ENCODE results near the gene HJV. TPM values are rescaled to one million over a fixed set of nuclear protein-coding genes. Genes with fewer than 3 reads are reported as not detected.
A peak's percentile ranks its signal among the peaks of the same experiment; 100 is the strongest.

HJV gene
- total RNA-seq, 1 donor from 2014 or later = not detected

DNA sequence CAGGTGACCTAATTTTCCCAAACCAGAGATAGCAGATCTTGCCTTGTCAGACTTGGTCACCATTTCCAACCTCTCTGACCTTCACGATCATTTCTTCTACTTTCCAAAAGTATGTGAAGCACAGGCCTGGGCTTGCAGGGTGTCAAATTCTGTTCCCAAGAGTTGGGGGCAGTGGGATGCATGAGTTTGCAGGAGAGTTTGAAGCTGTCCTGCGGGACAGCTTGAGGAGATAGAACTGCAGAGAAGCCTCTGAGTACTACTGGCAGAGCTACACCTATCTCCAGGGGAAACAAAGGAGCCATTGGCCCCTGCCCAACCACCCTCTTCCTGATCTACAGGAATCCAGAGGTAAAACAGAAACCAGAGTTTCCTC lies 36.4 kb downstream of the HJV start:
- H3K36me3 Mint-ChIP-seq (ENCODE audit: low read depth) = no peaks in the 10 kb centered on the region
- H3K27me3 Mint-ChIP-seq (ENCODE audit: low read depth) = no peaks in the 10 kb centered on the region
- no peaks in the 10 kb centered on the region for H3K9me3 Mint-ChIP-seq
- intact Hi-C loops (cut with micrococcal nuclease) = no loop called here
- H3K27ac Mint-ChIP-seq = peak overlapping the region; percentile 56
- H3K4me1 Mint-ChIP-seq (ENCODE audit: low read depth) = peaks cover 52% of the 10 kb centered on the region
- no peak for DNase-seq (ENCODE audit: low spot score)
- peak overlapping the region; percentile 19 for H3K4me3 Mint-ChIP-seq (ENCODE audit: low read depth)

- no peaks in the 10 kb centered on the region for H3K27me3 Mint-ChIP-seq (ENCODE audit: low read depth)
- no peaks in the 10 kb centered on the region for H3K36me3 Mint-ChIP-seq (ENCODE audit: low read depth)
- DNase-seq (ENCODE audit: low spot score) = no peak
- peak overlapping the region; percentile 56 for H3K27ac Mint-ChIP-seq
- H3K4me1 Mint-ChIP-seq (ENCODE audit: low read depth) = peaks cover 52% of the 10 kb centered on the region
- H3K4me3 Mint-ChIP-seq (ENCODE audit: low read depth) = peak overlapping the region; percentile 19
- intact Hi-C loops (cut with micrococcal nuclease) = no loop called here
- no peaks in the 10 kb centered on the region for H3K9me3 Mint-ChIP-seq
Observed at GRCh38 chr1:145983960-145984830, 37.3 kb downstream of the HJV start.

- Mint-ChIP-seq H3K4me3 (ENCODE audit: low read depth) (no peak overlapping the region), H3K27me3 (ENCODE audit: low read depth) (no peaks in the 10 kb centered on the region), H3K27ac (peak overlapping the region; percentile 13), H3K9me3 (no peaks in the 10 kb centered on the region), H3K36me3 (ENCODE audit: low read depth) (no peaks in the 10 kb centered on the region), H3K4me1 (ENCODE audit: low read depth) (peaks cover 47% of the 10 kb centered on the region)
- DNase-seq (ENCODE audit: low spot score) = no peak
- intact Hi-C loops (cut with micrococcal nuclease) = no loop called here
Observed at GRCh38 chr1:145983206-145983675, 38.3 kb downstream of the HJV start.

- no peaks in the 10 kb centered on the region for H3K36me3 Mint-ChIP-seq (ENCODE audit: low read depth)
- intact Hi-C loops (cut with micrococcal nuclease) = no loop called here
- H3K9me3 Mint-ChIP-seq = no peaks in the 10 kb centered on the region
- H3K4me3 Mint-ChIP-seq (ENCODE audit: low read depth) = no peak overlapping the region
- peak overlapping the region; percentile 36 for H3K27ac Mint-ChIP-seq
- peaks cover 47% of the 10 kb centered on the region for H3K4me1 Mint-ChIP-seq (ENCODE audit: low read depth)
- H3K27me3 Mint-ChIP-seq (ENCODE audit: low read depth) = no peaks in the 10 kb centered on the region
- DNase-seq (ENCODE audit: low spot score) = no peak
Observed at GRCh38 chr1:145982010-145982723, 39.4 kb downstream of the HJV start.

- Mint-ChIP-seq H3K27ac (no peak overlapping the region), H3K9me3 (no peaks in the 10 kb centered on the region), H3K27me3 (ENCODE audit: low read depth) (no peaks in the 10 kb centered on the region), H3K36me3 (ENCODE audit: low read depth) (no peaks in the 10 kb centered on the region), H3K4me1 (ENCODE audit: low read depth) (peaks cover 41% of the 10 kb centered on the region), H3K4me3 (ENCODE audit: low read depth) (no peak overlapping the region)
- no peak for DNase-seq (ENCODE audit: low spot score)
- intact Hi-C loops (cut with micrococcal nuclease) = no loop called here
Observed at GRCh38 chr1:145980457-145980994, 41.0 kb downstream of the HJV start.

- Mint-ChIP-seq H3K27me3 (ENCODE audit: low read depth) (no peaks in the 10 kb centered on the region), H3K27ac (no peak overlapping the region), H3K4me3 (ENCODE audit: low read depth) (no peak overlapping the region), H3K36me3 (ENCODE audit: low read depth) (no peaks in the 10 kb centered on the region), H3K9me3 (no peaks in the 10 kb centered on the region), H3K4me1 (ENCODE audit: low read depth) (peaks cover 37% of the 10 kb centered on the region)
- intact Hi-C loops (cut with micrococcal nuclease) = loop anchor here (1.0 kb wide), 4 partner anchors 14 to 55 kb away; partner anchors contain the start of genes ANKRD34A, POLR3GL and RBM8A
- no peak for DNase-seq (ENCODE audit: low spot score)
Observed at GRCh38 chr1:145979746-145980456, 41.6 kb downstream of the HJV start.

GRCh38 chr1:145978854-145979745 lies 42.4 kb downstream of the HJV start:
- Mint-ChIP-seq H3K27me3 (ENCODE audit: low read depth) (no peaks in the 10 kb centered on the region), H3K36me3 (ENCODE audit: low read depth) (no peaks in the 10 kb centered on the region), H3K4me3 (ENCODE audit: low read depth) (no peak overlapping the region), H3K9me3 (no peaks in the 10 kb centered on the region), H3K27ac (no peak overlapping the region), H3K4me1 (ENCODE audit: low read depth) (peaks cover 31% of the 10 kb centered on the region)
- DNase-seq (ENCODE audit: low spot score) = peak; percentile 84
- intact Hi-C loops (cut with micrococcal nuclease) = loop anchor here (1.0 kb wide), 4 partner anchors 15 to 56 kb away; partner anchors contain the start of genes ANKRD34A, POLR3GL and RBM8A

DNA sequence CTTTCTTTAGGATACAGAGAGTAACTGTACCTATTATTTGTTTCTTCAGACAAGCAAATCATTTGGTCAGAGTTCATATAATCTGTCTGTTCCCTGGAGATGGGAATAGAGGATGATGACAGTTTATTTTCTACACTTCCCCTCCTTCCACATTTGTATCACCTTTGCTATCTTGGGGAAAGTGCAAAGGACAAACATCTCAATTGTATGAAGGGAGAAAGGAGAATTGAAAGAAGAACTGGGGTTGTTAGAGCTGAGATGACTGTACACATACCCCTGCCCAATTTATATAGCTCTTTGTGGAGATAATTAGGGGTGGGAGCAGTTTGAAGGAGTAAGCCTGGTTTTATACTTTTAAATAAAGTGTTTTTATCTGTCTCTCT lies 43.1 kb downstream of the HJV start:
- Mint-ChIP-seq H3K36me3 (ENCODE audit: low read depth) (no peaks in the 10 kb centered on the region), H3K4me1 (ENCODE audit: low read depth) (peaks cover 28% of the 10 kb centered on the region), H3K27ac (no peak overlapping the region), H3K9me3 (no peaks in the 10 kb centered on the region), H3K4me3 (ENCODE audit: low read depth) (peak overlapping the region; percentile 43), H3K27me3 (ENCODE audit: low read depth) (no peaks in the 10 kb centered on the region)
- no peak for DNase-seq (ENCODE audit: low spot score)
- intact Hi-C loops (cut with micrococcal nuclease) = no loop called here

GRCh38 chr1:145977486-145978470 lies 43.8 kb downstream of the HJV start:
- H3K27ac Mint-ChIP-seq = no peak overlapping the region

DNA sequence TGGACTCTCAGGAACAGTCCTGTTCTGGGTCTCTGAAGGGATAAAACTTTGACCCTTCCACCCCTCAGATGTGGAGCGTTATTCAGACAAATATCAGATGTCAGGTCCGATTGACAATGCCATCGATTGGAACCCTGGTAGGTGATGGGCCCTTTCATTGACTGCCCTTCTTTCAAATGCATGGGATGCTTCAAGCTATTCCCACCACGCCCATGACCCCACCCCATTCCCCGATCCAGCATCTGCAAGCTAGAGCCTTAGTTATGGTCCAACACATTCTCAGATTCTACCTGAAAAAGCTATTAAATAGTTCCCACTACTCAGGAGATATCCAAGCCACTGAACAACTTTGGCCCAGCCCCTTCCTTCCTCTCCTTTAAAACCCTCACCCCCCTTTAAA lies 44.5 kb downstream of the HJV start:
- Mint-ChIP-seq H3K36me3 (ENCODE audit: low read depth) (no peaks in the 10 kb centered on the region), H3K27me3 (ENCODE audit: low read depth) (no peaks in the 10 kb centered on the region), H3K9me3 (no peaks in the 10 kb centered on the region), H3K27ac (no peak overlapping the region), H3K4me1 (ENCODE audit: low read depth) (peaks cover 15% of the 10 kb centered on the region), H3K4me3 (ENCODE audit: low read depth) (no peak overlapping the region)
- no peak for DNase-seq (ENCODE audit: low spot score)
- intact Hi-C loops (cut with micrococcal nuclease) = loop anchor here (1.0 kb wide), 2 partner anchors 30 to 36 kb away; no protein-coding TSS in a partner anchor

More at GRCh38 chr1:145977486-145978470, 43.8 kb downstream of the HJV start:
- peak; percentile 60 for DNase-seq (ENCODE audit: low spot score)
- Mint-ChIP-seq H3K36me3 (ENCODE audit: low read depth) (no peaks in the 10 kb centered on the region), H3K4me1 (ENCODE audit: low read depth) (peaks cover 22% of the 10 kb centered on the region), H3K9me3 (no peaks in the 10 kb centered on the region), H3K4me3 (ENCODE audit: low read depth) (peak overlapping the region; percentile 43), H3K27me3 (ENCODE audit: low read depth) (no peaks in the 10 kb centered on the region)
- intact Hi-C loops (cut with micrococcal nuclease) = loop anchor here (1.0 kb wide), 2 partner anchors 30 to 36 kb away; no protein-coding TSS in a partner anchor

DNA sequence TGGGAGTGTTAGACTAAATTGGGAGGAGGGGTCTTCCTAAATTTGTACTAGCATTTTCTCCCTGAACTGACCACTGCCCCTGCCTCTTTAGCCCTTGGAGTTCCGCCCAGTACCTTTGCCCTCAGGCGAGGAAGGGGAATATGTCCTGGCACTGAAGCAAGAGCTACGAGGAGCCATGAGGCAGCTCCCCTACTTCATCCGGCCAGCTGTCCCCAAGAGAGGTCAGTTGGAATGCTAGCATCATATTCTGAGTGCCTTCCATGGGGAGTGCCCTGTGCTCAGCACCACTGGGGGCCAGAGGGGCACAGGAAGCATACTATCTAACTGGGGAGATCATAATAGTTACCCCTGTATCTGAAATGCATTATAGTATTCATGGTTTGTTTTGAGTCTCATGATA lies 46.3 kb downstream of the HJV start:
- Mint-ChIP-seq H3K9me3 (no peaks in the 10 kb centered on the region), H3K27ac (peak overlapping the region; percentile 8), H3K27me3 (ENCODE audit: low read depth) (no peaks in the 10 kb centered on the region), H3K36me3 (ENCODE audit: low read depth) (no peaks in the 10 kb centered on the region), H3K4me1 (ENCODE audit: low read depth) (peaks cover 5% of the 10 kb centered on the region), H3K4me3 (ENCODE audit: low read depth) (no peak overlapping the region)
- DNase-seq (ENCODE audit: low spot score) = no peak
- intact Hi-C loops (cut with micrococcal nuclease) = no loop called here
